RWPE2 (cell line): ENCODE measurements around the gene ADGRB2.

Experiments used
- ATAC-seq: fragments of 200-7000 bp; cut with Tn5 transposase; 3 replicates; pipeline ENCODE4 v1.9.1; 2021; ENCODE audit warnings: low read depth
- DNase-seq: peaks from one replicate; pipeline ENCODE4 v3.0.0-alpha.2; 2020; ENCODE audit warnings: low spot score
- H3K27ac ChIP-seq: fragments of 450-650 bp; 2 replicates; pipeline ENCODE4 v1.5.1; 2017; ENCODE audit warnings: mild to moderate bottlenecking; ENCODE audit not compliant: poor library complexity, severe bottlenecking
- H3K27me3 ChIP-seq: fragments of 250-450 bp; sonication (Bioruptor Pico); 2 replicates; pipeline ENCODE4 v1.5.1; 2021; ENCODE audit warnings: mild to moderate bottlenecking, moderate library complexity; ENCODE audit not compliant: insufficient read depth, poor library complexity, severe bottlenecking
- H3K36me3 ChIP-seq: fragments of 250-450 bp; sonication (Bioruptor Pico); 2 replicates; pipeline ENCODE4 v1.5.1; 2020; ENCODE audit warnings: low read depth, mild to moderate bottlenecking, moderate library complexity
- H3K4me1 ChIP-seq: fragments of 250-450 bp; sonication (Bioruptor Pico); 2 replicates; pipeline ENCODE4 v1.5.1; 2021; ENCODE audit warnings: mild to moderate bottlenecking, moderate library complexity; ENCODE audit not compliant: insufficient read depth, poor library complexity, severe bottlenecking
- H3K4me3 ChIP-seq: fragments of 250-450 bp; sonication (Bioruptor Pico); 2 replicates; pipeline ENCODE4 v1.5.1; 2021; ENCODE audit warnings: mild to moderate bottlenecking, moderate library complexity; ENCODE audit not compliant: severe bottlenecking
- H3K9me3 ChIP-seq: fragments of 250-450 bp; sonication (Bioruptor Pico); 2 replicates; pipeline ENCODE4 v1.5.1; 2021; ENCODE audit warnings: mild to moderate bottlenecking, moderate library complexity; ENCODE audit not compliant: severe bottlenecking
- TF ChIP-seq, protein P1 (sequence below): fragments of 450-650 bp; IDR thresholded peaks from one replicate; pipeline ENCODE4 v1.5.1; 2017; ENCODE audit warnings: mild to moderate bottlenecking, moderate library complexity; ENCODE audit not compliant: poor library complexity, severe bottlenecking

Gene ADGRB2

DNA sequence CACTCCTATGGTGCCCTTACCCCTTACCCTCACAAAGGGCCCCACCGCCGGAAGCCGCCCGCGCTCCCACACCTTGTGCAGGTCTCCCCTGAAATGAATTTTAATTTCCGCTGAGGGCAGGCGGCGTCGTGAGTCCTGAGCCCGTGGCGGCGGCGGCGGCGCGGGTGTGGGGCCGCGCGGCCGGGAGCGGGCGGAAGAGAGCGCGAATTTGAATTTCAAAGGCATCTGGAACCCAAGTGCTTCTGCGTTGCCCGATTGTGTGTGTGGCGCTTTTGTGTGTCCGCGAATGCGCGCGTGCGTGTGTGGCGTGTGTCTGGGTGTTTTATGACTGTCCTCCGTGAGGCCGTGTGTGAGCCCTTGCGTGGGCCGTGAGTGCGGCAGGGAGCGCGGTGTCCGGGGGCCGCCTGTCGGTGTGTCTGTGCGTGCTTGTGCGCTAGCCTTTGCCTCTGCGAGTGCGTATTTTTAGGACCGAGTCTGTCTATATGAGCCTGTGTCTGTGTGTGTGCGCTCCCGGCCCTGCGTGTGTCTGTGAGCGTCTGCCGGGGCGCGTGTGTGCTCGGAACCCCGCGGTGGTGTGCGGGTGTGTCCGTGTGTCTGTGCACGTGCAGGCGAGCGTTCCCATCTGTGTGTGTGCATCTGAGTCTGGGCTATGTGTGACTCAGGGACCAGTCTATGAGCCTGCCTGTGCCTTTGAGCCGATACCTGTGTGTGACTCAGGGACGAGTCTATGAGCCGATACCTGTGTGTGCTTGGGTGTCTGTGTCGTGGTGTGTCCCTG, 7.9 kb upstream of the ADGRB2 start:
- no peak overlapping the region for H3K27ac ChIP-seq
- H3K27me3 ChIP-seq: peaks cover 21% of the 10 kb centered on the region
- TF ChIP-seq, protein P1, sequence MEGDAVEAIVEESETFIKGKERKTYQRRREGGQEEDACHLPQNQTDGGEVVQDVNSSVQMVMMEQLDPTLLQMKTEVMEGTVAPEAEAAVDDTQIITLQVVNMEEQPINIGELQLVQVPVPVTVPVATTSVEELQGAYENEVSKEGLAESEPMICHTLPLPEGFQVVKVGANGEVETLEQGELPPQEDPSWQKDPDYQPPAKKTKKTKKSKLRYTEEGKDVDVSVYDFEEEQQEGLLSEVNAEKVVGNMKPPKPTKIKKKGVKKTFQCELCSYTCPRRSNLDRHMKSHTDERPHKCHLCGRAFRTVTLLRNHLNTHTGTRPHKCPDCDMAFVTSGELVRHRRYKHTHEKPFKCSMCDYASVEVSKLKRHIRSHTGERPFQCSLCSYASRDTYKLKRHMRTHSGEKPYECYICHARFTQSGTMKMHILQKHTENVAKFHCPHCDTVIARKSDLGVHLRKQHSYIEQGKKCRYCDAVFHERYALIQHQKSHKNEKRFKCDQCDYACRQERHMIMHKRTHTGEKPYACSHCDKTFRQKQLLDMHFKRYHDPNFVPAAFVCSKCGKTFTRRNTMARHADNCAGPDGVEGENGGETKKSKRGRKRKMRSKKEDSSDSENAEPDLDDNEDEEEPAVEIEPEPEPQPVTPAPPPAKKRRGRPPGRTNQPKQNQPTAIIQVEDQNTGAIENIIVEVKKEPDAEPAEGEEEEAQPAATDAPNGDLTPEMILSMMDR: no peak
- H3K9me3 ChIP-seq: no peaks in the 10 kb centered on the region
- H3K36me3 ChIP-seq: no peaks in the 10 kb centered on the region
- no peaks in the 10 kb centered on the region for H3K4me1 ChIP-seq
- no peak for DNase-seq
- no peak overlapping the region for H3K4me3 ChIP-seq
- ATAC-seq: peak; percentile 78

DNA sequence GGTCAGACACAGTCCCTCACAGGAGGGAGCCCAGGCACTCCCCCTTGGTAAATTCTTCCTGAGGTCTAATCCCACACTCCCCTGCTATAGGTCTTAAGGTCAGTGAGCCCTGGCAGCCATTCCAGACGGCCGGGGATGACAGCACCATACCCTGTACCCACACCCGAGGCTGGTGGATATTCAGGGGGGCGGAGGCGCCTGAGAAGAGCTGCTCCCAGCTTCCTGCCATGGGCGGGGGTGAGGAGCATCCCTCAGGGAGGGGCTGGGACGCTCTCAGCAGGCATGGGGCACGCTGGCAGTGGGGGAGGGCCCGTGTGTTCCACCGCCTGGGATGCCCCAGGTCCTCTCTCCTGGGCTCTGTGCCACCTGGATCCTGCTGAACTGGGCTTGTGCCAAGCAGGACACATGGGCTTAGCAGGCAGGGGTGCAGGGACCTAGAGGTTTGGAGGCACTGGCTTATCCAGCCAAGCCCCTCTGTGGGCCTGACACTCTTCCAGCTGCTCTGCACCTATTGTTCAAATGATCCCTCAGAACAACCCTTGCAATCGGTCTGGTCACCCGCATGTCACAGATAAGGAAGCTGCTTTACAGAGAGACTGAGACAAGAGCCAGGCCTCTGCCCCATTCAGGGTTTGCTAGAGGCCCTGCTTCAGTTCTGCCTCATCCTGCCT, 5.7 kb upstream of the ADGRB2 start:
- H3K9me3 ChIP-seq: no peaks in the 10 kb centered on the region
- TF ChIP-seq, protein P1: no peak
- ATAC-seq (0 out of 3 replicates have a peak, but pooled peaks have one; percentile 5), DNase-seq (no peak)
- no peak overlapping the region for H3K27ac ChIP-seq
- H3K4me1 ChIP-seq: no peaks in the 10 kb centered on the region
- H3K4me3 ChIP-seq: no peak overlapping the region
- no peaks in the 10 kb centered on the region for H3K36me3 ChIP-seq
- H3K27me3 ChIP-seq: peaks cover 21% of the 10 kb centered on the region

DNA sequence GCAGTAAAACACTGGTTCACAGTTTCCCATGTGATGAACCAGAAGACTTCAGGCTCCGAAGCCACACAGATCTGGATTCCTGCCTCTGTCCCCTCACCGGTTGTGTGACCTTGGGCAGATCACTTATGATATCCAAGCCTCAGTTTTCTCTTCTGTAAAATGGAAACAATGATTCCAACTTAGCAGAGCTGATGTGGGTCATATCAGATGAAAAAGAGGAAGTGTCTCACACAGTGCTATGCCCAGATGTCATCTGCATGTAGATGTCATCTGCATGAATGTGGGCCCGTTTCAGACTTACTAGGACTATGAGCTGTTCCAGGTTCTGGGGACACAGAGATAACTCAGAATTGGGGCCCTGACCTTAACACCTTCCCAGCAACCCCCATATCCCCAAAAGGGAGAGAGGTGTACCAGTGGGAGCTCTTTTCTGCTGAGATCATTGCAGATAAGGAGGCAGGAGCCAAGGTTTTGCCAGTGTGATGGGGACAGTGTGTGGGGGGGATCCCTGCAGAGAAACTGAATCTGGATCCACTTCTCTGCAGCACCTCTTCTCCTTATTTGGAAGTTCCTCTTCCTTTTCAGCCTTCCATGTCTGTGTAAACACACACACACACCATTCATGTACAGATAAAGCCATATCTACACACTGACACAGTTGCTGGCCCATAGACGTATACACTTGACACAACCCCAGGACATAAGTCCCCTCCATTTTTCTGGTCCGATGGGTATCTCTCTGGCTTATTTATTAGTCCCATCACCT, 5.0 kb upstream of the ADGRB2 start:
- H3K4me3 ChIP-seq: no peak overlapping the region
- no peak overlapping the region for H3K27ac ChIP-seq
- TF ChIP-seq, protein P1: no peak
- peaks cover 21% of the 10 kb centered on the region for H3K27me3 ChIP-seq
- no peak for DNase-seq
- no peak for ATAC-seq
- H3K36me3 ChIP-seq: no peaks in the 10 kb centered on the region
- H3K9me3 ChIP-seq: no peaks in the 10 kb centered on the region
- no peaks in the 10 kb centered on the region for H3K4me1 ChIP-seq

DNA sequence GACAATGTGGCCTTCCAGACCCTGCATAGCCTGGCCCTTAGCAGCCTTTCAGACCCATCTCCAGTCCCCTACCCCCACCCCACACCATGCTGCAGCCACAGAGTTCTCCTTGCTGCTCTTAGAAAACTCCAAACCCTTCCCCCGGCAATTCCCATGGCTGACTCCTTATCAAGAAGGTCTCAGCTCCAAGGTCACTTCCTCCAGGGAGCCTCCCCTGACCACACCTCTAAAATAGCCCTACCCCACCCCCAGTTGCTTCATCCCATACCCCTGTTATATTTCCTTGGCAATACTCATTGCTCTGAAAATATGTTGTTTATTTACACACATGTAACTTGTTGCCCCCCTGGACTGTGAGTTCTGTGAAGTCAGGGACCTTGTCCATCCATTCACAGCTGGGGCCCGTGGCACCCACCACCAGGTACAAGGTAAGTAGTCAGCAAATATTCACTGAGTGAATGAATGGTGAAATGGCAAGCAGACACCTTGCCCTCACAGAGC, 4.3 kb upstream of the ADGRB2 start:
- no peak overlapping the region for H3K4me3 ChIP-seq
- no peaks in the 10 kb centered on the region for H3K9me3 ChIP-seq
- no peak for DNase-seq
- H3K4me1 ChIP-seq: no peaks in the 10 kb centered on the region
- H3K36me3 ChIP-seq: no peaks in the 10 kb centered on the region
- no peak overlapping the region for H3K27ac ChIP-seq
- TF ChIP-seq, protein P1: no peak
- peaks cover 19% of the 10 kb centered on the region for H3K27me3 ChIP-seq
- ATAC-seq: no peak
